HK-2 (cell line): ENCODE results near the gene NPIPB8.
A peak's percentile ranks its signal among the peaks of the same experiment; 100 is the strongest.
"Not testable (repeated sequence)": the region's sequence is repeated elsewhere in the genome, so short reads cannot be mapped to it uniquely, and the experiment has no call there.

Experiments used
- DNase-seq: peaks from one replicate; pipeline ENCODE4 v3.0.0-alpha.2; 2018; ENCODE audit not compliant: unreplicated experiment

The NPIPB8 gene

GRCh38 chr16:28637765-28638164 is at the start of gene NPIPB8:
TSS of gene NPIPB8 (plus strand) at chr16:28638065. CDS start at chr16:28638361, 296 bp downstream.
- not testable (repeated sequence) for DNase-seq

- DNase-seq, result no peak
These were observed 48.8 kb upstream of the NPIPB8 start for GRCh38 chr16:28589069-28589468.

GRCh38 chr16:28589930-28590329 is 47.9 kb upstream of the NPIPB8 start:
- no peak for DNase-seq

GRCh38 chr16:28590384-28591340 is 47.2 kb upstream of the NPIPB8 start:
- no peak for DNase-seq

- DNase-seq, result no peak
These were observed 46.5 kb upstream of the NPIPB8 start for GRCh38 chr16:28591355-28591754.

GRCh38 chr16:28592511-28592910 is 45.4 kb upstream of the NPIPB8 start:
- no peak for DNase-seq

GRCh38 chr16:28592979-28593553 is 44.8 kb upstream of the NPIPB8 start:
- no peak for DNase-seq

- not testable (repeated sequence) for DNase-seq
These were observed 42.4 kb upstream of the NPIPB8 start for GRCh38 chr16:28595451-28595850.

- no peak for DNase-seq
These were observed 41.7 kb upstream of the NPIPB8 start for GRCh38 chr16:28596115-28596630.

- peak; percentile 69 for DNase-seq
These were observed 40.8 kb upstream of the NPIPB8 start, which contains the start of gene SULT1A2 for GRCh38 chr16:28596840-28597691. TSS of gene SULT1A2 (minus strand) at chr16:28597050. CDS start at chr16:28595930, 1,120 bp downstream.

GRCh38 chr16:28597692-28598261 is 40.1 kb upstream of the NPIPB8 start:
- DNase-seq, result no peak

GRCh38 chr16:28599377-28600285 is 38.2 kb upstream of the NPIPB8 start:
- not testable (repeated sequence) for DNase-seq

GRCh38 chr16:28600965-28601364 is 36.9 kb upstream of the NPIPB8 start:
- DNase-seq, result not testable (repeated sequence)

GRCh38 chr16:28601589-28601988 is 36.3 kb upstream of the NPIPB8 start:
- DNase-seq, result not testable (repeated sequence)

GRCh38 chr16:28602062-28602461 is 35.8 kb upstream of the NPIPB8 start:
- DNase-seq, result not testable (repeated sequence)

GRCh38 chr16:28602529-28602928 is 35.3 kb upstream of the NPIPB8 start:
- no peak for DNase-seq

GRCh38 chr16:28603381-28604185 is 34.3 kb upstream of the NPIPB8 start:
- no peak for DNase-seq

- no peak for DNase-seq
These were observed 33.7 kb upstream of the NPIPB8 start for GRCh38 chr16:28604186-28604565.
